ENCODE measurements around the gene RNF144A. TPM values are rescaled to one million over a fixed set of nuclear protein-coding genes. Genes with fewer than 3 reads are reported as not detected.

RNF144A gene
- total and polyA plus RNA-seq, 2 experiments from 2014 or later, result 5.4 to 10.1 TPM

DNA sequence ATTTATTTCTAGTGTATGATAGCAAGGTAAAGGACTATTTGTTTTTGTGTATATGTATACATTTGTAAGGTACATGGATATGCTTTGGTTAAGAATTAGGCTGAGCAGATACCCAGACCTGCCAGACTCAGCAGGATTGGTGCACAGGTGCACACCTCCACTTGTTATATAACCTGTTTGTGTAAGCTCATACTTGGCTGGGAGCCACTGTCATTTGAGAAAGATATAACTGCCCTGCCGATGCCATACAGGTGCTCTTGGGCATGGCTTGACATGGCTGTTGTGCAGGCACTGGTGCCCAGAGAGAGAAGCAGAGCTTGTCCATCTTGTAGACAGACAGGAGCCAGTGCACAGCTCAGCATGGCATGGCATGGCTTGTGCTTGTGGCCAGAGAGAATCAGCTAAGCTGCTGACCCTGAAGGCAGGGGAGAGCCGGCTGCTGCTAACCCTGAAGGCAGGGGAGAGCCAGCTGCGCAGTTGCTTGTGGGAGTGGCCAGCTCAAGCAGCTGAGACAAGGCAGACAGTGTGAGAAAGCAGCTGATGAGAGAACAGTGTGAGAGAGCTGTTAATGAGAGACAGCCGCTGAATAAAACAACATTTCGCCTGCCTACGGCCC lies 136.5 kb downstream of the RNF144A start:
- H3K9me2 ChIP-seq (replicated peaks; ENCODE audit: insufficient read depth), result no peaks in the 10 kb centered on the region
- no peaks in the 10 kb centered on the region for H3K4me1 ChIP-seq (ENCODE audit: insufficient read depth)
- H4K20me1 ChIP-seq (ENCODE audit: insufficient read depth, poor library complexity, severe bottlenecking), result no peaks in the 10 kb centered on the region
- no peak overlapping the region for H3K4me2 ChIP-seq
- no peak for TF ChIP-seq EZH2 (IDR thresholded peaks at IDR 0.05; ENCODE audit: borderline replicate concordance)
- no peak for TF ChIP-seq CTCF (IDR thresholded peaks at IDR 0.05; ENCODE audit: poor library complexity)
- TF ChIP-seq EZH2phosphoT487 (IDR thresholded peaks at IDR 0.05; ENCODE audit: low read depth, severe bottlenecking, unreplicated experiment), result no peak
- WGBS (ENCODE audit: low lambda C conversion rate, missing lambda C conversion rate), result 82% methylated on average over 6 of the region's 6 CpGs
- H3K36me3 ChIP-seq (replicated peaks; ENCODE audit: insufficient read depth, low read depth), result no peaks in the 10 kb centered on the region
- no peaks in the 10 kb centered on the region for H3K9me3 ChIP-seq (ENCODE audit: low read depth)
- H3K27me3 ChIP-seq, result no peaks in the 10 kb centered on the region
- no peak overlapping the region for H3K27ac ChIP-seq
- H2AFZ ChIP-seq, result no peak overlapping the region
- H3K79me2 ChIP-seq, result no peaks in the 10 kb centered on the region
- DNase-seq (ENCODE audit: low spot score), result no peak
- no peak overlapping the region for H3K4me3 ChIP-seq

DNA sequence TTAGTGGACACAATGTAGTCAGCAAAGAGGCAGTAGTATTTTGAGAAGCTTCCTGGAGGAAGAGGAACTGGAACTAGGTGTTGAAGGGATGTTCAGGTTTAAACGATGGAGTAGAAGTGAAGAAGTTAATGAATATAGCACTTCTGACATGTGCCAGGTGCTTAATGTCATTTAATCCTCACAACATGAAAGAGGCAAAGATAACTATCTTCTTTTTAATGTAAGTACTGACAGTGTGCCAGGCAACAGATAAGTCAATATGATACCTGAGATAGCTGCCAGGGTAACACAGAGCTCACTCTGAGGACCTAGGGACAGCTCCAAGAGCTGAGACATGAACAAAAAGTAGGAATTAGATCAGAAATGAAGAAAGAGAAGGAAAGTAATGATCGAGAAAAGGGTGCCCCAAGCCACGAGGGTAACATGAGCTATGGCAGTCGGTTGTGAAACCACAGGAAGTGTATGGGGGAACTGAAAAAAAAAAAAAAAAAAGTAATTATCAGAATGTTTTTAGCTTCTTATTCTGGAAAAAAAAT lies 140.7 kb downstream of the RNF144A start:
- Histone ChIP-seq H3K36me3 (replicated peaks; ENCODE audit: insufficient read depth, low read depth) (no peaks in the 10 kb centered on the region), H3K79me2 (no peaks in the 10 kb centered on the region), H4K20me1 (ENCODE audit: insufficient read depth, poor library complexity, severe bottlenecking) (no peaks in the 10 kb centered on the region), H3K9me2 (replicated peaks; ENCODE audit: insufficient read depth) (no peaks in the 10 kb centered on the region), H3K9me3 (ENCODE audit: low read depth) (no peaks in the 10 kb centered on the region), H3K27ac (no peak overlapping the region), H3K4me3 (no peak overlapping the region), H3K4me2 (no peak overlapping the region), H3K27me3 (no peaks in the 10 kb centered on the region), H3K4me1 (ENCODE audit: insufficient read depth) (no peaks in the 10 kb centered on the region), H2AFZ (no peak overlapping the region)
- no peak for TF ChIP-seq EZH2 (IDR thresholded peaks at IDR 0.05; ENCODE audit: borderline replicate concordance)
- no peak for TF ChIP-seq EZH2phosphoT487 (IDR thresholded peaks at IDR 0.05; ENCODE audit: low read depth, severe bottlenecking, unreplicated experiment)
- TF ChIP-seq CTCF (IDR thresholded peaks at IDR 0.05; ENCODE audit: poor library complexity), result no peak
- WGBS (ENCODE audit: low lambda C conversion rate, missing lambda C conversion rate), result 73% methylated on average over 4 of the region's 4 CpGs
- DNase-seq (ENCODE audit: low spot score), result no peak

- Histone ChIP-seq H3K27me3 (no peaks in the 10 kb centered on the region), H3K9me3 (ENCODE audit: low read depth) (no peaks in the 10 kb centered on the region), H3K4me1 (ENCODE audit: insufficient read depth) (no peaks in the 10 kb centered on the region), H3K4me2 (no peak overlapping the region), H3K9me2 (replicated peaks; ENCODE audit: insufficient read depth) (no peaks in the 10 kb centered on the region), H3K27ac (no peak overlapping the region), H2AFZ (no peak overlapping the region), H3K4me3 (no peak overlapping the region), H3K36me3 (replicated peaks; ENCODE audit: insufficient read depth, low read depth) (no peaks in the 10 kb centered on the region), H4K20me1 (ENCODE audit: insufficient read depth, poor library complexity, severe bottlenecking) (no peaks in the 10 kb centered on the region), H3K79me2 (no peaks in the 10 kb centered on the region)
- no peak for TF ChIP-seq CTCF (IDR thresholded peaks at IDR 0.05; ENCODE audit: poor library complexity)
- no peak for TF ChIP-seq EZH2 (IDR thresholded peaks at IDR 0.05; ENCODE audit: borderline replicate concordance)
- 39% methylated on average over 2 of the region's 2 CpGs for WGBS (ENCODE audit: low lambda C conversion rate, missing lambda C conversion rate)
- no peak for DNase-seq (ENCODE audit: low spot score)
Observed at GRCh38 chr2:7060156-7060555, 142.9 kb downstream of the RNF144A start.
